ENCODE data around the gene NEK4.

DNA sequence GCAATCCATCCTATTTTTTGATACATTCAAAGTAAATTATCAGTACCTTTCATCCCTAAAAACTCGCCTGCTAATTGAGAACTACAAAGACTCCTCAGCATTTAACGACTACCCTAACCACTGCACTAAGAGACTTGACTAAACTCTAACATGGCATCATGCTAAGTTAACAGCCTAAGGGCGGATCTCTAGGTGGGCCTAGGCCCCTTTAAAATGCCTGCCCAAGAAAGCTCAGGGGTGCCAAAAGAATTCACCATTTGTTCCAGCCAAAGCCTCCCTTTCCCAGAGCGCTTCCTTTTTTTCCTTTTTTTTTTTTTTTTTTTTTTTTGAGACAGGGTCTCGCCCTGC lies 568 bp upstream of the NEK4 start:
- TF ChIP-seq GATA2 (IDR thresholded peaks at IDR 0.05; ENCODE audit: low read depth, low read length) (no peak), GATA3 (IDR thresholded peaks at IDR 0.05; ENCODE audit: low read depth, low read length) (no peak)

All from SH-SY5Y (cell line).